ENCODE results near the gene NUP214.
"Not testable (repeated sequence)": the region's sequence is repeated elsewhere in the genome, so short reads cannot be mapped to it uniquely, and the experiment has no call there.

NUP214 gene

DNA sequence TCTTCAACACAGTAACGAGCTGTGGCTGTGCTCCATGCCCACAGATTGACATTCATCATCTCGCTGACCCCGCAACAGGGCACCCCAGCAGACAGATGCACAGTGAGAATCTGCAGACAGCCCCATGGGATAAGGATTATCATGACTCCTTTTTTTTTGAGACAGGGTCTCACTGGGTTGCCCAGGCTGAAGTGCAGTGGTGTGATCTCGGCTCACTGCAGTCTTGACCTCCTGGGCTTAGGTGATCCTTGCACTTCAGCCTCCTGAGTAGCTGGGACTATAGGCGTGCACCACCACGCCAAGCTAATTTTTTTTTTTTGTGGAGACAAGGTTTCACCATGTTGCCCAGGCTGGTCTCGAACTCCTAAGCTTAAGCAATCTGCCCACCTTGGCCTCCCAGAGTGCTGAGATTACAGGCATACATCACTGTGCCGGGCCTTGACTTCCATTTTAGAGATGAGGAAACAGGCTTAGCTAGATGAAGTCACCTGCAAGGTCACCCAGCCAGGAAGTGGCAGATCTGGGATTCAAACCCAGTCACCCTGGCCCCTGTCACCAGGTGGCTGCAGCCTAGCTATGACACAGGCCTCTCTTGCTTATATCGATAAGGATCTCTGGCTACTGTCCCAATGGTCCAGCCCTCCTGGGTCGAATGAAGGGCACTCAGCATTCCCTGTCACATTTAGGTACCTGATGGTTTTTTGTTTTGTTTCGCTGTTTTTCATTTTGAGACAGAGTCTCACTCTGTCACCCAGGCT, 24.0 kb upstream of the NUP214 start:
- DNase-seq (ENCODE audit: low spot score in 2 of 2) (no peak), ATAC-seq (ENCODE audit: low read depth) (no peak)
- no peaks in the 10 kb centered on the region for H3K9me3 Mint-ChIP-seq
- H3K4me3 Mint-ChIP-seq = no peak overlapping the region
- H3K4me1 Mint-ChIP-seq = peaks cover 3% of the 10 kb centered on the region
- H3K36me3 Mint-ChIP-seq = no peaks in the 10 kb centered on the region
- H3K27ac Mint-ChIP-seq = no peak overlapping the region
- peaks cover 11% of the 10 kb centered on the region for H3K27me3 Mint-ChIP-seq

DNA sequence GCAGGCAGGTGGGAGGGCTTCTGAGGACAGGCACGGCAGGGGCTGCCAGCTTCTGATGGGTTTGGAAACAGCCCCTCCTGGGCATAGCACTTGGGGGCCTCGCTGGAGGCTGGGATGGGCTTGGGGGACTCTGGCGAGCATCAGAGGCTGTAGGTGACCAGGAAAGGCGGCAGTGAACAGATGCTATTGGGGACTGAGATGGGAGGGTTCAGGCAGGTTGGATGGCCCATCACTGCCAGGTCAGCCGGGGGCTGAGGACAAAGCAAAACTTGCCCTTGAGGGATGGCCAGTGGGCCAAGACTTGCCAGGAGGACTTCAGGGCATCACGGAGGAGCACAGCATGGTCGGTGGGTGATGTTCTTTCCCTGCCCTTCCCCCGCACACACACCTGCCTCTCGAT, 22.4 kb upstream of the NUP214 start:
- H3K27me3 Mint-ChIP-seq = peaks cover 10% of the 10 kb centered on the region
- H3K4me3 Mint-ChIP-seq = no peak overlapping the region

DNA sequence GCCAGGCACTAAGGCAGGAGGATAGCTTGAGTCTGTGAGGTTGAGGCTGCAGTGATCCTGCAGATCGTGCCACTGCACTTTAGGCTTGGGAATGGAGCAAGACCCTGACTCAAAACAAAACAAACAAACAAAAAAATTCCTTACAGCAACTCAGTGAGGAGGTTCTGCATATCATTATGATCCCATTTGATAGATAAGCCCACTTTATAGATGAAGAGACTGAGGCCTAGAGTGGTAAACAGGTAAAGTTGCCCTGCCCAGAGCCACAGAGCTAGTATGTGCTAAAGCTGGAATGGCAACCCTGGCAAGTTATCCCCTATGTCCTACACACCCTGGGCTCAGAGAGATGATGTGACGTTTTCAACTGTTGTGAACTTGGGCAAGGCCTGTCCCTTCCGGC, 21.9 kb upstream of the NUP214 start:
- Mint-ChIP-seq H3K9me3 (no peaks in the 10 kb centered on the region), H3K4me3 (no peak overlapping the region), H3K4me1 (no peaks in the 10 kb centered on the region), H3K36me3 (no peaks in the 10 kb centered on the region), H3K27ac (no peak overlapping the region), H3K27me3 (peaks cover 10% of the 10 kb centered on the region)
- no peak for DNase-seq (ENCODE audit: low spot score in 2 of 2)
- ATAC-seq (ENCODE audit: low read depth) = no peak

More for the DNA sequence above, 22.4 kb upstream of the NUP214 start:
- DNase-seq (ENCODE audit: low spot score in 2 of 2) (no peak), ATAC-seq (ENCODE audit: low read depth) (no peak)
- Mint-ChIP-seq H3K9me3 (no peaks in the 10 kb centered on the region), H3K4me1 (no peaks in the 10 kb centered on the region), H3K27ac (no peak overlapping the region), H3K36me3 (no peaks in the 10 kb centered on the region)

DNA sequence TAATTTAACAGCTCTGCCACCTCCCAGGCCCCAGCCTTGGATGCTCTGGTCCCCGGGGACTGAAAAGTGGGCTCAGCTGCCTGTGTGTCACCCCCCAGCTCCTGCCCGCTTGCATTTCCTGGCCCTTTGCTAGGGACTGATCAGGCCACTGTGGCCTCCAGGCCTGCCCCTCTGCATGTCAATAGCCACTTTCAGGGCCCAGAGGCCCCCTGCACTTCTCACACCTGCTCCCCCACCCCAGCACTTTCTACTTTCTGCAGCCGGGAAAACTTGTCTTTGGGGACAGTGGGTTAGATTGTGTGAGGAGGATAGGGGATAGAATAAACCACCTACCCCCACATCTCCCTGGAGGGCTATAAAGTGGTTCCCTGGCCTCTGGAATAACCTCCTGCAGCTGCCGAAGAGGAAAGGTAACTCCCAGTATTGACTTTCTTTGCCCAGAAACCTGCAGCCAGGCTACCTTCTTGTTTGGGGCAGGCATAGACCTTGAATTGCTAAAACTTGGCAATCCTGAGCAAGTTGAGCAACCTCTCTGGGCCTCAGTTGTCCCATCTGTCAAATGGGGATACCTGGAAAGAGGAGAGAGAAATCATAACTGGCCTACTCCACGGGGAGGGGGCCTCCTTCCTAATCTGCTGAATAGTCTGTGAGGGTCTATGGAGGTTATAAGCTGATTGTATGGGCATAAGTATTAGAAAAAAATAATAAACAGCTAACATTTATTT, 21.2 kb upstream of the NUP214 start:
- no peaks in the 10 kb centered on the region for H3K9me3 Mint-ChIP-seq

DNA sequence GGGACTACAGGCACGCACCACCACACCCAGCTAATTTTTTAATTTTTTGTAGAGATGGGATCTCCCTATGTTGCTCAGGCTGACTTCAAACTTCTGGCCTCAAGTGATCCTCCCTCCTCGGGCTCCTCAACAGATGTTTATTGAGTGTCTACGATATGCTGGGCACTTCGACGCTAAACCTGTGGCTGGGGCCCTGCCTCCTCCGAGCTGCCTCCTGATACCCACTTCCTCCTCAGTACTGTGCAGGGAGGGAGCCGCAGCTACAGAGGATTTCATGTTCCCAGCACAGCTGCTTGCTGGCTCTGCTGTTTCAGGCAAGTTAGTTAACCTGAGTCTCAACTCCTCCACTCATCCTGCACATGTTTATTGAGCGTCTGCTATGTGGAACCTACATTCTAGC, 19.4 kb upstream of the NUP214 start:
- H3K4me3 Mint-ChIP-seq = no peak overlapping the region
- no peak overlapping the region for H3K27ac Mint-ChIP-seq
- no peak for DNase-seq (ENCODE audit: low spot score in 2 of 2)
- peaks cover 2% of the 10 kb centered on the region for H3K4me1 Mint-ChIP-seq
- H3K27me3 Mint-ChIP-seq = peaks cover 10% of the 10 kb centered on the region
- ATAC-seq (ENCODE audit: low read depth) = no peak
- H3K36me3 Mint-ChIP-seq = no peaks in the 10 kb centered on the region
- H3K9me3 Mint-ChIP-seq = no peaks in the 10 kb centered on the region

More for the DNA sequence above, 21.2 kb upstream of the NUP214 start:
- Mint-ChIP-seq H3K27ac (no peak overlapping the region), H3K27me3 (peaks cover 11% of the 10 kb centered on the region), H3K4me1 (peaks cover 2% of the 10 kb centered on the region), H3K36me3 (no peaks in the 10 kb centered on the region), H3K4me3 (no peak overlapping the region)
- no peak for DNase-seq (ENCODE audit: low spot score in 2 of 2)
- ATAC-seq (ENCODE audit: low read depth) = no peak

DNA sequence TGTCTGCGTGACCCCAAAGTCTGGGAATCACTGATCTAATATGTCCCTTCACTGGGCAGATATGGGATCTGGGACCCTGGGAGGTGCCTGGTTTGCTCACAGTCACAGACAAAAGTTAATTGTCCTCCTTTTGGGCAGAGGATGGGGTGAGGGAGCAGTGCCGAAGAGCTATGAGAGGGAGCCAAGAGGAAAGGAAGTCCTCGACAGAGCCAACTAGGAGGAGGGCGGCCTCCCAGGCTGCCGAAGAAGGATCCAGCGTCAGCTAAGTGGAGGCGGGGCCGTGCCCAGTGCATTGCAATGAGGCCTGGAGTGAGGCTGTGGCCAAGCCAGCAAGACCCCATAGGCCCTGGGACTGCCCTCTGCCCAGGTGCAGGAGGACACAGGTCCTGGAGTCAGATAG, 17.6 kb upstream of the NUP214 start:
- Mint-ChIP-seq H3K4me3 (no peak overlapping the region), H3K36me3 (no peaks in the 10 kb centered on the region), H3K4me1 (peaks cover 2% of the 10 kb centered on the region), H3K27me3 (peaks cover 12% of the 10 kb centered on the region), H3K27ac (no peak overlapping the region), H3K9me3 (no peaks in the 10 kb centered on the region)
- ATAC-seq (ENCODE audit: low read depth) (no peak), DNase-seq (ENCODE audit: low spot score in 2 of 2) (no peak)

DNA sequence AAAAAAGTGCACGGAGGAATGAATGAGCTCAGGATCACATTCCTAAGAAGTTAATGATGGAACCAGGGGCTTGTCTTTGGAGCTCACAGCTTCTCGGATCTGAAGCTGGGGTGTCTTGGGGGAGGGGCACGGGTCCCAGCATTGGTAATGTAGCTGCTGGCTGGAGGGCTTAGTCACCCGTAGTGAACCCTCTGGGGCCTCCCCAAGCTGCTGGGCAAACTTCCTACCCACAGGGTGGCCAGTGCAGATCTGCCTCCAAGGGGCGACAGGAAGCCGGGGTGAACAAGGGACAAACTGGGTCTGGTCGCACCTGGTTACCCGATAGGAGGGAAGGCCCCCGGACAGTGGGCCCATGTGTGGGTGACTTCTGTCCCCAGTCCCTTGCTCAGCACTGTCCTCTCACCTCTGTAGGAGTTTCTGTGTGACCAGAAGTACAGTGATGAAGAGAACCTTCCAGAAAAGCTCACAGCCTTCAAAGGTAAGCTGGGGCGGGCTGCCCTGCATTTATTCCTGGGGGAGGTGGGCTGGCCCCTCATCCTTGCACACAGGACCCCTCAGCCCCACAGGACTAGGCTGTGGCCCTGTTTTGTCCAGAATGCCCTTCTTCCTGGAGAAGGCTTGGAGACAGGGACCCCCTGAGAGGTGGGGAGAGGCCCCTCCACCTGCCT, 14.1 kb upstream of the NUP214 start:
- ATAC-seq (ENCODE audit: low read depth) (no peak), DNase-seq (ENCODE audit: low spot score in 2 of 2) (no peak)
- H3K9me3 Mint-ChIP-seq = no peaks in the 10 kb centered on the region
- H3K27ac Mint-ChIP-seq = no peak overlapping the region
- no peaks in the 10 kb centered on the region for H3K36me3 Mint-ChIP-seq
- peaks cover 2% of the 10 kb centered on the region for H3K4me1 Mint-ChIP-seq
- H3K4me3 Mint-ChIP-seq = no peak overlapping the region
- peaks cover 9% of the 10 kb centered on the region for H3K27me3 Mint-ChIP-seq

DNA sequence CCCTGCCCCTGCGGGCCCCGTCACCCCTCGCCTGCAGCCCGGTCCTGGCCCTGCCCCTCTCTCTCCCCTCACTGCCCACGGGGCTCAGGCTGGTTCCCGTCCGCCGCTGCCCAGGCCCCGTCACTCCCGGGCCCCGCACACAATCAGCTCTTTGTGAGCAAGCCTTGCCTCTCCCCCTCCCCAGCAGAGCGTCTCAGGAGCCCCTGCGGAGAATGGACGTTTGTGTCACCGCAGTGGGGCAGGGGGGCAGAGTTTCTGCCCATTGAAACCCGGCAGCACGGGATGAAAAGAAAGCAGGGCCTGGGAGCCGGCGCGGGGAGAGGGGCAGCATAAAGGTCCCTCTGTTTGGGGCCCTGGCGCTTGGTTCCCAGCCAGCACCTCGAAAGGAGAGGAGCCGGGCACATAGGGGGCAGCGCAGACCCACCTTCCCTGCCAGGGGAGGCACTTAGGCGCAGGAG, 13.5 kb upstream of the NUP214 start:
- no peak overlapping the region for H3K4me3 Mint-ChIP-seq
- H3K36me3 Mint-ChIP-seq = no peaks in the 10 kb centered on the region
- no peak for ATAC-seq (ENCODE audit: low read depth)
- no peak overlapping the region for H3K27ac Mint-ChIP-seq
- H3K4me1 Mint-ChIP-seq = peaks cover 2% of the 10 kb centered on the region
- no peak for DNase-seq (ENCODE audit: low spot score in 2 of 2)
- H3K9me3 Mint-ChIP-seq = no peaks in the 10 kb centered on the region
- peaks cover 9% of the 10 kb centered on the region for H3K27me3 Mint-ChIP-seq

DNA sequence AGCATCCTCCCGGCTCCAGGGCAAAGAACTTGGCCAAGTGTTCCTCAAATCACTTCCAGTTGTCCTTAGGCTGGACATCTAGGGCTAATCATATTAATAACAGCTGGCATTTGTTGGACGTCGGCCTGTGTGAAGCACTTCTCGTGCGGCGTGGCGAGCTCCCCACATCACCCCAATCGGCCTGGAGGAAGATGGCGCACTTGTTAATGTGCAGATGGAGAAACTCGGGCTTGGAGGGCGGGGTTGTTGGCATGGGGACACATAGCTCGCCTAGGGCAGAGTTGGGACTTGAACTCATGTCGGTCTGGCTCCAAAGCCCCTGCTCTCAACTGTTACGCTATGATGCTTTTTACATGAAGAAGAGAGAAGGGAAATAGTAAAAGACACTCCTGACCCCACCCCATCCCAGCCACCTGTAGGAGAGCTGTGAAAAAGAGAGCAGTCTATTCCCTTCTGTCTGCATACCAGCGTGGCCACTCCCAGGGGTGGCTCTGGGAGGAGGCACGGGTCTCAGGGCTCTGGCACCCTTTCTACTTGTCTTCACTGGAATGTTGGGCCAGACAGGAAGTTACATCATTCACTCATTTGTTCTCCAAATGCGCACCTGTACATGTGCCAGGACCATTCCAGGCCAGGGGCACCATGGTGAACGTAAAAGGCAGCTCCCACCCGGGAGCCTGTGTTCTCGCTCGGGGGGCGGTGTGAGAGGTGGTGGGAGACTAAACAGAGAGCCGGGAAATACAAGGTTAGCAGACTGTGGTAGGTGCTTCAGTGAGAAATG, 12.8 kb upstream of the NUP214 start:
- Mint-ChIP-seq H3K9me3 (no peaks in the 10 kb centered on the region), H3K27ac (no peak overlapping the region), H3K4me3 (no peak overlapping the region), H3K36me3 (no peaks in the 10 kb centered on the region), H3K27me3 (peaks cover 9% of the 10 kb centered on the region), H3K4me1 (peaks cover 4% of the 10 kb centered on the region)
- DNase-seq (ENCODE audit: low spot score in 2 of 2) = no peak
- no peak for ATAC-seq (ENCODE audit: low read depth)

DNA sequence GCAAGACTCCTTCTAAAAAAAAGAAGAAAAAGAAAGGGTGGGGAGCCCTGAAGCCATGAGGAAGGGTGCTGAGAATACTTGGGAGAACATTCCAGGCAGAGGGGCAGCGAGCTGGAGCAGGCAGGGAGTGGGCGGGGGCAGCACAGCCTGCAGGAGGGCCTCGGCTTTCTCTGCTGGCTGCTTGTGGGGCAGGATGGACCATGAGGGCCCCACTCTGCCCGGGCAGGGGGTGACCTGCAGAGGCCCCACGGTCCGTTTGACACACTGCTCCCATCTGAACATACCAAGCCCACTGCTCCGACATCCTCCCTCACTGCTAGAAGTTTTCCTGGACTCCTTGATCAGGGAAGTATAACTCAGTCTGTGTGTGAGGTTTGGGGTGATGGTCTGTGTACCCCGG, 11.7 kb upstream of the NUP214 start:
- ATAC-seq (ENCODE audit: low read depth) (no peak), DNase-seq (ENCODE audit: low spot score in 2 of 2) (no peak)
- Mint-ChIP-seq H3K27ac (no peak overlapping the region), H3K4me3 (no peak overlapping the region), H3K36me3 (no peaks in the 10 kb centered on the region), H3K9me3 (no peaks in the 10 kb centered on the region), H3K4me1 (peaks cover 4% of the 10 kb centered on the region), H3K27me3 (peaks cover 9% of the 10 kb centered on the region)

DNA sequence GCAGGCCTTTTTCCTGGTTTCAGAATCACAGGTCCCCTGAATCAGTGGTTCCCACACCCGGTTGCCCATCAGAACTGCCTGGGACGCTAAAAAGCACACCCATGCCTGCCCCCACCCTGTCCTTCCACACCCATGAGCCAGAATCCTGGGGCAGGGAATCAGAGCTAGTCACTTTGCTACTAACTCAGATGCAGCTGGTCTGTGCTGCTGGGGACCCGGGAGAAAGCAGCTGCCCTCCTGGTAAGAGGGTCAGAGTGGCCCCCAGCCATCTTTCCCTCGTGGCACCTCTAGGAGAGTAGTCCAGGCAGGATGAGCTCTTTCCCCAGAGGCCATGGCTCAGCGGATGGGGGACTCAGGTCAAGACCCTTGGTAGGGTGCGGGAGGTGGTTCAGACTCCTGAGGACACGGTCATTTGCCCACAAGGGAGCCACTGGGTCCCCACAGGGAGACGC, 11.3 kb upstream of the NUP214 start:
- Mint-ChIP-seq H3K27me3 (peaks cover 6% of the 10 kb centered on the region), H3K27ac (no peak overlapping the region), H3K4me3 (no peak overlapping the region), H3K36me3 (no peaks in the 10 kb centered on the region), H3K4me1 (peaks cover 3% of the 10 kb centered on the region), H3K9me3 (no peaks in the 10 kb centered on the region)
- no peak for DNase-seq (ENCODE audit: low spot score in 2 of 2)
- no peak for ATAC-seq (ENCODE audit: low read depth)

DNA sequence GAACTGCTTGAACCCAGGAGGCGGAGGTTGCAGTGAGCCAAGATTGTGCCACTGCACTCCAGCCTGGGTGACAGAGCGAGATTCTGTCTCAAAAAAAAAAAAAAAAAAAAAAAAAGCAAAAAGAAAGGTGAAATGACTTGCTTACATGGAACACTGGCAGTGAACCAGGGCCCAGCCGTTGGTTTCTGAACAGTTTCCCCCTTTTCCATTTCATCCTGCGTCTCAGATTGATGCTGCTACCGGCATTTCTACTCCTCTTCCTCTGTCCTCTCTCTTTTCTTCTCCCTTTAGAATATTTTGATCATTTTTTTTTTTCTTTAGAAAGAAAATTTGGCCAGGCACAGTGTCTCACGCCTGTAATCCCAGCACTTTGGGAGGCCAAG, 10.0 kb upstream of the NUP214 start:
- not testable (repeated sequence) for DNase-seq (ENCODE audit: low spot score in 2 of 2); ATAC-seq (ENCODE audit: low read depth); H3K27me3 Mint-ChIP-seq; H3K4me1 Mint-ChIP-seq; H3K27ac Mint-ChIP-seq; H3K9me3 Mint-ChIP-seq; H3K4me3 Mint-ChIP-seq; H3K36me3 Mint-ChIP-seq

DNA sequence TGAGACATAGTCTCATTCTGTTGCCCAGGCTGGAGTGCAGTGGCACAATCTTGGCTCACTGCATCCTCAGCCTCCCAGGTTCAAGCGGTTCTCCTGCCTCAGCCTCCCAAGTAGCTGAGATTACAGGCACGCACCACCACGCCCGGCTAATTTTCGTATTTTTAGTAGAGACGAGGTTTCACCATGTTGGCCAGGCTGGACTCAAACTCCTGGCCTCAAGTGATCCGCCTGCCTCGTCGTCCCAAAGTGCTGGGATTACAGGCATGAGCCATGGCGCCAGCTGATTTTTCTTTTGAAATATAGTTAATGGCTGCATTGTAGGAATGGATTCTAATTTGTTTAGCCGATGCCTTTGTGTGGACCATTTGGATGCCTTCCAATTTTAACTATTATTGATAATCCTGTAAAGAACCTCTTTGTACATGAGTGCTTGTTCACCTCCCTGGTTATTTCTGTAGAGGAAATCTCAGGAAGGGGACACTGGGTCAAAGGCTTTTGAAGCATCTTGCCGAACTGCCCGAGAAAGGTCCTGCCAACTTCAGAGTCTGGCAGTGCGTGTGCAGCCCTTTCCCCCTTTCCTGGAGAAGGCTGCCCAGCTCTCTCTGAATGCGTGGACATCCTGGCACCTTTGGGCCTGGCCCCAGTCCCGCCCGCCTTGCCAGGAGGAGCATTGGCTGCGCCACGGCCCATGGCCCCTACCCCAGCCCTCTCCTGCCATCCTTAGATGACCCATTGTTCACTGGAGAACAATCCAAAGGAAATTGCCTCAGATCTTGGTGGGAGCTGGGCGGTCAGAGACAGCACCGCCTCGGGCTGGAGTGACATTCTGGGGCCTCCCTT, 8.9 kb upstream of the NUP214 start:
- no peak overlapping the region for H3K4me3 Mint-ChIP-seq
- peaks cover 11% of the 10 kb centered on the region for H3K27me3 Mint-ChIP-seq
- no peak for ATAC-seq (ENCODE audit: low read depth)
- no peaks in the 10 kb centered on the region for H3K9me3 Mint-ChIP-seq
- peaks cover 3% of the 10 kb centered on the region for H3K4me1 Mint-ChIP-seq
- no peaks in the 10 kb centered on the region for H3K36me3 Mint-ChIP-seq
- no peak for DNase-seq (ENCODE audit: low spot score in 2 of 2)
- H3K27ac Mint-ChIP-seq = no peak overlapping the region
